DND-41 (cell line): ENCODE measurements around the gene SLC41A2.

Experiments used
- CTCF ChIP-seq: IDR thresholded peaks from 2 replicates; pipeline ENCODE4 v1.5.1; 2012; ENCODE audit warnings: borderline replicate concordance, low read length, moderate library complexity, mild to moderate bottlenecking; ENCODE audit not compliant: poor library complexity, severe bottlenecking; ENCODE audit errors: extremely low read depth
- EZH2 ChIP-seq: IDR thresholded peaks from 3 replicates; pipeline ENCODE4 v1.6.1; 2012; ENCODE audit warnings: borderline replicate concordance, low read depth, mild to moderate bottlenecking, moderate library complexity, low read length, inconsistent platforms; ENCODE audit not compliant: severe bottlenecking

- TF ChIP-seq CTCF (no peak), EZH2 (no peak)
These were observed 28.1 kb downstream of the SLC41A2 start for GRCh38 chr12:104929977-104930376.
